ENCODE results near the gene ZNF474. TPM values are rescaled to one million over a fixed set of nuclear protein-coding genes. Genes with fewer than 3 reads are reported as not detected.

The ZNF474 gene
- total RNA-seq, 1 donor from 2014 or later: 0.43 TPM

- no peak for DNase-seq (ENCODE audit: low spot score, unreplicated experiment)
These were observed 4.6 kb upstream of the ZNF474 start for GRCh38 chr5:122124766-122125165.

GRCh38 chr5:122126177-122126755 lies 3.1 kb upstream of the ZNF474 start:
- Mint-ChIP-seq H3K9me3 (ENCODE audit: low read depth) (no peaks in the 10 kb centered on the region), H3K27me3 (peaks cover 4% of the 10 kb centered on the region), H3K27ac (no peak overlapping the region), H3K4me3 (ENCODE audit: low read depth) (no peak overlapping the region), H3K36me3 (ENCODE audit: insufficient read depth) (no peaks in the 10 kb centered on the region), H3K4me1 (ENCODE audit: low read depth) (peaks cover 12% of the 10 kb centered on the region)
- no peak for TF ChIP-seq CTCF (IDR thresholded peaks at IDR 0.05; ENCODE audit: unreplicated experiment)
- no peak for DNase-seq (ENCODE audit: low spot score, unreplicated experiment)

More at GRCh38 chr5:122124766-122125165, 4.6 kb upstream of the ZNF474 start:
- H3K4me3 Mint-ChIP-seq (ENCODE audit: low read depth): no peak overlapping the region
- no peak for TF ChIP-seq CTCF (IDR thresholded peaks at IDR 0.05; ENCODE audit: unreplicated experiment)
- H3K27ac Mint-ChIP-seq: peak overlapping the region; percentile 67
- H3K4me1 Mint-ChIP-seq (ENCODE audit: low read depth): peaks cover 12% of the 10 kb centered on the region
- H3K9me3 Mint-ChIP-seq (ENCODE audit: low read depth): no peaks in the 10 kb centered on the region
- H3K27me3 Mint-ChIP-seq: peaks cover 4% of the 10 kb centered on the region
- H3K36me3 Mint-ChIP-seq (ENCODE audit: insufficient read depth): no peaks in the 10 kb centered on the region

GRCh38 chr5:122126756-122127321 lies 2.5 kb upstream of the ZNF474 start:
- Mint-ChIP-seq H3K4me3 (ENCODE audit: low read depth) (no peak overlapping the region), H3K4me1 (ENCODE audit: low read depth) (peaks cover 12% of the 10 kb centered on the region)

GRCh38 chr5:122130152-122130551 lies 806 bp downstream of the ZNF474 start:
- Mint-ChIP-seq H3K9me3 (ENCODE audit: low read depth) (peaks cover 4% of the 10 kb centered on the region), H3K27me3 (no peaks in the 10 kb centered on the region), H3K36me3 (ENCODE audit: insufficient read depth) (no peaks in the 10 kb centered on the region), H3K27ac (no peak overlapping the region), H3K4me3 (ENCODE audit: low read depth) (no peak overlapping the region), H3K4me1 (ENCODE audit: low read depth) (peaks cover 11% of the 10 kb centered on the region)
- no peak for DNase-seq (ENCODE audit: low spot score, unreplicated experiment)
- TF ChIP-seq CTCF (IDR thresholded peaks at IDR 0.05; ENCODE audit: unreplicated experiment): no peak

More at GRCh38 chr5:122126756-122127321, 2.5 kb upstream of the ZNF474 start:
- DNase-seq (ENCODE audit: low spot score, unreplicated experiment): no peak
- peaks cover 4% of the 10 kb centered on the region for H3K27me3 Mint-ChIP-seq
- H3K27ac Mint-ChIP-seq: no peak overlapping the region
- H3K36me3 Mint-ChIP-seq (ENCODE audit: insufficient read depth): no peaks in the 10 kb centered on the region
- H3K9me3 Mint-ChIP-seq (ENCODE audit: low read depth): no peaks in the 10 kb centered on the region
- no peak for TF ChIP-seq CTCF (IDR thresholded peaks at IDR 0.05; ENCODE audit: unreplicated experiment)

- Mint-ChIP-seq H3K9me3 (ENCODE audit: low read depth) (peaks cover 4% of the 10 kb centered on the region), H3K4me1 (ENCODE audit: low read depth) (peaks cover 1% of the 10 kb centered on the region), H3K27ac (no peak overlapping the region), H3K27me3 (no peaks in the 10 kb centered on the region), H3K36me3 (ENCODE audit: insufficient read depth) (no peaks in the 10 kb centered on the region), H3K4me3 (ENCODE audit: low read depth) (no peak overlapping the region)
- no peak for TF ChIP-seq CTCF (IDR thresholded peaks at IDR 0.05; ENCODE audit: unreplicated experiment)
- DNase-seq (ENCODE audit: low spot score, unreplicated experiment): no peak
These were observed 8.4 kb downstream of the ZNF474 start for GRCh38 chr5:122137702-122138101.
